HFF-Myc (cell line): Measurements from ENCODE around the gene TSTD2.

Experiments
- DNase-seq: peaks from one replicate; pipeline ENCODE4 v3.0.0-alpha.2; 2011; ENCODE audit warnings: low read depth; ENCODE audit errors: extremely low read depth
- H3K4me3 ChIP-seq: replicated peaks from 2 replicates; pipeline ENCODE4 v1.5.1; 2011; ENCODE audit warnings: low read depth, mild to moderate bottlenecking, control low read depth, low read length
- TF ChIP-seq, protein P1 (sequence below): IDR thresholded peaks from 2 replicates; pipeline ENCODE4 v1.5.1; 2012; ENCODE audit warnings: mild to moderate bottlenecking, low read depth, low read length, control low read depth; ENCODE audit errors: missing control alignments

TSTD2 gene

DNA sequence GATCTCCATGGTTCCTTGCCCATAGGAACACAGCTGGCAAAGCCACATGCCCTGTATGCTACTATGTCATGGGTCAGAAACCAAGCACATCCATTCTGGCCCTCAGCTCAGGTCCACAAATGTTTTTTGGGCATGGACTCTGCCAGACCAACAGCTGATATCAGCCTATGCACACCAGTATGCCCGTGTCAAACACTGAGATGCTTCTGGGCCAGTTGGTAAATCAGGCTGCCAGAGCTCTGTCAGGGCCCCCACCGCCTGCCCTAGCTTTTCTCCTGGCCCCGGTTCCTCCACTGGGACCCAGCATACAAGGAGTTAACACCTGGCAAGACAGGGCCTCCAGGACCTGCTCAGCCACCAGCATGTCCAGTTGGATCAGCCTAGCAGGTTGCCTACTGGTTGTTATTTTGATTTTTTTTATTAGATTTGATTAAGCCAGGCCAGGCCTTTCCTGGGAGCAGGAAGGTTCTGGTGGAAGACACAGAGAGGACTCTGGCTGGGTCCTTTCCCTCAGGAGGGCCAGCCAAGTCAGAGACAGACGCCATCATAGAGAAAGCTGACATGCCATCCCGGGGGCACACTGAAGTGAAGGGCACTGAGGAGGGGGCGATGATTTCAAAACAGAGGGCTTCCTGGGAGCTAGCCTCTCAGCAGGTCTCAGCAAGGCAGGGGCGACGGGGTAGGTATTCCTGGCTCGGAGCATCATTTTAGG lies 65.8 kb downstream of the TSTD2 start:
- no peak overlapping the region for H3K4me3 ChIP-seq
- TF ChIP-seq, protein P1, sequence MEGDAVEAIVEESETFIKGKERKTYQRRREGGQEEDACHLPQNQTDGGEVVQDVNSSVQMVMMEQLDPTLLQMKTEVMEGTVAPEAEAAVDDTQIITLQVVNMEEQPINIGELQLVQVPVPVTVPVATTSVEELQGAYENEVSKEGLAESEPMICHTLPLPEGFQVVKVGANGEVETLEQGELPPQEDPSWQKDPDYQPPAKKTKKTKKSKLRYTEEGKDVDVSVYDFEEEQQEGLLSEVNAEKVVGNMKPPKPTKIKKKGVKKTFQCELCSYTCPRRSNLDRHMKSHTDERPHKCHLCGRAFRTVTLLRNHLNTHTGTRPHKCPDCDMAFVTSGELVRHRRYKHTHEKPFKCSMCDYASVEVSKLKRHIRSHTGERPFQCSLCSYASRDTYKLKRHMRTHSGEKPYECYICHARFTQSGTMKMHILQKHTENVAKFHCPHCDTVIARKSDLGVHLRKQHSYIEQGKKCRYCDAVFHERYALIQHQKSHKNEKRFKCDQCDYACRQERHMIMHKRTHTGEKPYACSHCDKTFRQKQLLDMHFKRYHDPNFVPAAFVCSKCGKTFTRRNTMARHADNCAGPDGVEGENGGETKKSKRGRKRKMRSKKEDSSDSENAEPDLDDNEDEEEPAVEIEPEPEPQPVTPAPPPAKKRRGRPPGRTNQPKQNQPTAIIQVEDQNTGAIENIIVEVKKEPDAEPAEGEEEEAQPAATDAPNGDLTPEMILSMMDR: no peak
- DNase-seq: no peak

DNA sequence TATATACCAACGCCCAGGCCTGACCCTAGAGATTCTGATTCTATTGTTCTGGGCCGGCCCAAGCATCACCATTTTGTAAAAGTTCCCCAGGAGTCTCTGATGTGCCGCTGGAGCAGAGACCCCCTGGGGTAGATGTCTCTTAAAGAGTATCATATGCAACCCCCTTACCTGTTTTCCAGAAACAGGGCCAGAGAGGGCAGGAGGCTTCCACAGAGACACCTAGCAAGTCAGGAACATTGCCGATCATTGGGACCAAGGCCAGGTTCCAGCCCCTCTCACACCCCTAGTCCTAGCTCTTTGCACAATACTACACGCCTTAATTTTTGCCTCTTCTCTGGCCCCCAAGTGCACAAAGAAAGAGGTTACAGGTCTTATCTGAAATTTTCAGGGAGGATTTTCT lies 67.9 kb downstream of the TSTD2 start:
- TF ChIP-seq, protein P1: no peak
- no peak overlapping the region for H3K4me3 ChIP-seq

DNA sequence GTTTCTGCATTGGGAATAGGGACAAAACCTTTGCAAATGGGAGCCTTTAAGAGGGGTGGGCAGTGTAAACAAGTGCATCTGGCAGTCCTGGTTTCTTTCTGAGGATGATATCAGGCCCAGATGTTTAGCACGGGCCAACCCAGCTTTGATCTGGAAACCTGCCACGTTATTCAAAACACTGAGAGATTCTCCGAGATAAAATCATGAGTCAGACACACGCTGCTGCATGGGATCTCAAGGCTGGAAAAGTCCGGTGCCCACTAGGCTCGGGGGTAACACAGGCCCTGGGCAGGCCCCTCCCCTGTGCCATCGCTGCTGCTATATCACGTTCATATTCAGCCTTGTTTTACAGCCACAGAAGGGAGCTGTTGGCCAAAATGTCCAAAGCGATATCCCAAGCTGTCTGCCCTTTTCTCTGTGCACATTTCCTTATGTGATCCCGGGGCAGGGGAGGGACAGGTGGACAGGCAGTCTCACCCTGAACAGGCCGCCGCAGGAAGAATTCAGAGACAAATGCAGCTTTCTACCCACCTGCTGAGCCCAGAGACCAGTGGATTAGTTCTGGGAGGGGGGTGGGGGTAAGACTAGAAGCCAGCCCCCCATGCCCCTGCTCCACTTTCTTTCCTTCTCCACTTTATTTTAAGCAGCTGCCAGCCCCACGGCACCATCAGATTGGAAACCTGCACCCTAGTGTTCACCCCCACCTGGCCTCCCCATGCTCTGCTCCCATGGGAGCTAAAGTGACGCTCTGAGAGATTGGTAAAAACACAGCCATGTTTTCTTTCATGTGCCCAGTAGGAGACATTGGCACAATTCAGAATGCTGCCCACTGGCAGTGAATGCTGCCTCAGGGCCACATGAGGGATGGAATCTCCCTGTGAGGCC lies 68.6 kb downstream of the TSTD2 start:
- TF ChIP-seq, protein P1: no peak
- H3K4me3 ChIP-seq: no peak overlapping the region
- DNase-seq: peak; percentile 81

More for the DNA sequence above, 67.9 kb downstream of the TSTD2 start:
- no peak for DNase-seq

DNA sequence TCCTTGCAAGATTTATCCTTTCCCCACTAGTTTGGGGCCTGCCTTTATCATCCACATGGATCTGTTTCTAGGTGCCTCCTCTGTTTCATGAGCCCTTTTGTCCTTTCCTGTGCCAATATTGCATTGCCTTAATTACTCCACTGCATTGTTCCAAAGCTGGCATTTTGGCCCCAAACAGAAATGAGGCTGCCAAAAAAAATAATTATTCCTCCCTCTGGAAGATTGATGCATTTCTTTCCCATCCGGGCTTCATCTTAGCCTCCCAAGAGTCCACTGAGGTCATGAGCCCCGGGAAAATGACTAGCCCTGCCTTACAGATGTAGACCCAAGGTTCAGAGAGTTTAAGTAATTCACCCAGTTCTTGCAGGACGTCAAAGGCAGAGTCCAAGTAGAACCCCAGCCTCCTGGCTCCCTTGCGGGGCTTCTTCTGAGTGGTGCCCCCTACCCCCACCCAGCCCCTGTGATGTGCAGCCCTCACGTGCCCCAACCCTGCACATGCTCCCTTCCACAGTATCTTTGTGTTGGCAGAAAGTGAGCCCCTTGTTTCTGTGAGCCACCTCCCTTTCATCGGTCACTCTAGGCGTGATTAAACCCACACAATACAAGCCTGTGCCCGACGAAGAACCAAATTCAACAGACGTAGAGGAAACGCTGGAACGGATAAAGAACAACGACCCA lies 69.6 kb downstream of the TSTD2 start:
- H3K4me3 ChIP-seq: no peak overlapping the region
- no peak for DNase-seq
- TF ChIP-seq, protein P1: no peak

DNA sequence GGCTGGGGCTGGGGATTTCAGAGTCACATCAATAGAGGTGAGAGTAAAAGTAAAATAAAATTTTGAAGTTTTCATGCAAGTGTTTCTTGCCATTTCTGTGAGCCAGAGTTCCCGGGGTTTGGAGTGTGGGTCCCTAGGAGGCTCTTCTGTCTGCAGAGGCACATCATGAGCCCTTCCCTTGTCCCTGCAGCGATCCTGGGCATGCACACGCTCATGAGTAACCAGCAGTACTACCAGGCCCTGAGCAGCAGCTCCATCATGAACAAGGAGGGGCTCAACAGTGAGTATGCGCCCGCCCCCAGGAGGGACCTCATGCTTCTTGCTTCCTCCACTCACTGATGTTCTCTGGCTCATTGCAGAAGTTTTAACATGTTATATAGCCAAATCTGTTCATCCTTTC lies 70.6 kb downstream of the TSTD2 start:
- no peak overlapping the region for H3K4me3 ChIP-seq
- DNase-seq: no peak
- TF ChIP-seq, protein P1: no peak

DNA sequence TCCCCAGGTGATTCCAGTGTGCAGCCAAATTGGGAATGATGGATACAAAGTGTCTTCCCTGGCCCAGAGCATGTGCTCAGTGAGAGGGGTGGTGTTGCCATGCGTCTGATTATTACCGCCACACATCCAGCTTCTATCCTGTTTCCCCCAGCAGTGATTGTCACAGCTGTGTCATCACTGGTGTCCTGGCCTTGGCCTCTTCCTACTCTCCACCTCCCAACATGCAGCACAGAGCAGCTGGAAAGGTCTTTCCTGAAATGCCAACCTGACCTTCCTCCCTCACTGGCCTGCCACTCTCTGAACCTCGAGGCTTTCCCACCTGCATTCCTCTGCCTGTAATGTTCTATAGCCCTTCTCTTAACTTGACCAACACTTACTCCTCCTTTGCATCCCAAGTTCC lies 71.7 kb downstream of the TSTD2 start:
- H3K4me3 ChIP-seq: no peak overlapping the region
- TF ChIP-seq, protein P1: no peak
- DNase-seq: no peak
